H7 (cell line): ENCODE results near the gene KANSL1L. TPM values are rescaled to one million over a fixed set of nuclear protein-coding genes. Genes with fewer than 3 reads are reported as not detected.

ENCODE experiments used
- DNase-seq: peaks from one replicate; pipeline ENCODE4 v3.0.0; 2012
- H3K27me3 ChIP-seq: 2 replicates; pipeline ENCODE4 v1.6.0; 2011; ENCODE audit warnings: mild to moderate bottlenecking, low read length; ENCODE audit not compliant: control insufficient read depth, insufficient read depth
- H3K36me3 ChIP-seq: replicated peaks from 2 replicates; pipeline ENCODE4 v1.5.1; 2011; ENCODE audit warnings: low read length; ENCODE audit not compliant: control insufficient read depth, insufficient read depth
- H3K4me3 ChIP-seq: 2 replicates; pipeline ENCODE4 v1.5.1; 2011; ENCODE audit warnings: low read depth, mild to moderate bottlenecking, control low read depth, low read length, moderate library complexity; ENCODE audit not compliant: insufficient read depth
- total RNA-seq: library from RNA; depleted of rRNA; stranded (reverse); fragments of >200 nt; shearing (Covaris generic); gene quantifications from 2 replicates; pipeline ENCODE4 v1.2.3, GENCODE V29; 2014

The KANSL1L gene
- total RNA-seq, 1 experiment from 2014 or later, result 8.9 TPM

DNA sequence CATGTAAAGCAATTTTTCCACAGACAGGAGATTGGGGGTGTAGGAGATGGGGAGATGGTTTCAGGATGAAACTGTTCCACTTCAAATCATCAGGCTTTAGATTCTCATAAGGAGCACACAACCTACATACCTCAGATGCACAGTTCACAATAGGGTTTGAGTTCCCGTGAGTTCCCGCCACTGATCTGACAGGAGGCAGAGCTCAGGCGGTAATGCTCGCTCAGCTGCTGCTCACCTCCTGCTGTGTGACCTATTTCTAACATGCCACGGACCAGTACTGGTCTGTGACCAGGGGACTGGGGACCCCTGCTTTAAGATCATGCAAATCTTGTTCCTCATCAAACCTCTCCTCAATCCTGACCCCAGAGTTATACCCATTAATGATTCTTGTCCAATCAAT lies 98.7 kb downstream of the KANSL1L start:
- Histone ChIP-seq H3K4me3 (no peak overlapping the region), H3K36me3 (no peaks in the 10 kb centered on the region), H3K27me3 (no peaks in the 10 kb centered on the region)
- DNase-seq, result no peak

DNA sequence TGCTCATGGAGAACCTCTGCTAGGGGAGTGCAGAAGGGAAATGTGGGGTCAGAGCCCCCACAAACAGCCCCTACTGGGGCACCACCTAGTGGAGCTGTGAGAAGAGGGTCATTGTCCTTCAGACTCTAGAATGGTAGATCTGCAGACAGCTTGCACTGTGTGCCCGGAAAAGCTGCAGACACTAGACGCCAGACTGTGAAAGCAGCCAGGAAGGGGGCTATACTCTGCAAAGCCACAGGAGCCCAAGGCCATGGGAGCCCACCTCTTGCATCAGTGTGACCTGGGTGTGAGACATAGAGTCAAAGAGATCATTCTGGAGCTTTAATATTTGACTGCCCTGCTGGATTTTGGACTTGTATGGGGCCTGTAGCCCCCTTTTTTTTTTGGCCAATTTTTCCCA lies 107.9 kb downstream of the KANSL1L start:
- Histone ChIP-seq H3K27me3 (no peaks in the 10 kb centered on the region), H3K36me3 (no peaks in the 10 kb centered on the region), H3K4me3 (no peak overlapping the region)
- DNase-seq, result no peak

DNA sequence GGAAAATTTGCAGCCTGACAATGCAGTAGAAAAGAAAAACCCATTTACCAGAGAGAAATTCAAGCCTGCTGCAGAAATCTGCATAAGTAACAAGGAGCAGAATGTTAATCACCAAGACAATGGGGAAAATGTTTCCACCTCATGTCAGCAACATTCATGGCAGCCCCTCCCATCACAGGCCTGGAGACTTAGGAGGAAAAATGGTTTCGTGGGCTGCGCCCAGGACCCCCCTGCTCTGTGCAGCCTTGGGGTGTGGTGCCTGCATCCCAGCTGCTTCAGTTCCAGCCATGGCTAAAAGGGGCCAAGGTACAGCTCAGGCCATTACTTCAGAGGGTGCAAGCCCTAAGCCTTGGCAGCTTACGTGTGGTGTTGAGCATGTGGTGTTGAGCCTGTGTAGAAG lies 115.4 kb downstream of the KANSL1L start:
- DNase-seq, result no peak
- H3K36me3 ChIP-seq, result no peaks in the 10 kb centered on the region
- no peaks in the 10 kb centered on the region for H3K27me3 ChIP-seq
- no peak overlapping the region for H3K4me3 ChIP-seq

DNA sequence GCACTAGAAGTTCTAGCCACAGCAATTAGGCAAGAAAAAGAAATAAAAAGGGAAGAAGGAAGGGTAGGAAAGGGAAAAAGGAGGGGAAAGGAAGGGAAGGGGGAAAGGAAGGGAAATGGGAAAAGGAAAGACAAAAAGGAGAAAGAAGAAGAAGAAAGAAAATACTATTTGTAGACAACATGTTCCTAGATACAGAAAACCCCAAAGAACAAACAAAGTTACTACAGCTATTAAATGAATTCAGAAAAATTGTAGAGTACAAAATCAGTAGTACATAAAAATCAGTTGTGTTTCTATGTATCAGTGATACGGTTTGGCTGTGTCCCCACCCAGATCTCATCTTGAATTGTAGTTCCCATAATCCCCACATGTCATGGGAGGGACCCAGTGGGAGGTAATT lies 116.5 kb downstream of the KANSL1L start:
- Histone ChIP-seq H3K4me3 (no peak overlapping the region), H3K27me3 (no peaks in the 10 kb centered on the region), H3K36me3 (no peaks in the 10 kb centered on the region)
- DNase-seq, result no peak

DNA sequence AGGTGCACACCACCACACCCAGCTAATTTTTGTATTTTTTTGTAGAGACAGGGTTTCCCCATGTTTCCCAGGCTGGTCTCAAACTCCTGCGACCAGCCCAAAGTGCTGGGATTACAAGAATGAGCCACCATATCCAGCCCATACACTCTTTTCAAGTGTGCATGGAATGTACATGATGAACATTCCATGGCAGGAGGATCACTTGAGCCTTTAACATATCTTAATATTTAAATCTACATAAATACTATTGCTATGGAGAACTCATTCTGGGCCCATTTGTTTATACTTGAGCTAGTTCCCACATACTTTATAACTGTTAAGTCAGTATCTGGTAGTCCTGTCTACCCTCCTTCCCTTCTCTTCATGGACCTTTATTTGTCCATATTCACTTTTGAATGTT lies 120.3 kb downstream of the KANSL1L start:
- Histone ChIP-seq H3K4me3 (no peak overlapping the region), H3K27me3 (no peaks in the 10 kb centered on the region), H3K36me3 (no peaks in the 10 kb centered on the region)
- DNase-seq, result no peak

DNA sequence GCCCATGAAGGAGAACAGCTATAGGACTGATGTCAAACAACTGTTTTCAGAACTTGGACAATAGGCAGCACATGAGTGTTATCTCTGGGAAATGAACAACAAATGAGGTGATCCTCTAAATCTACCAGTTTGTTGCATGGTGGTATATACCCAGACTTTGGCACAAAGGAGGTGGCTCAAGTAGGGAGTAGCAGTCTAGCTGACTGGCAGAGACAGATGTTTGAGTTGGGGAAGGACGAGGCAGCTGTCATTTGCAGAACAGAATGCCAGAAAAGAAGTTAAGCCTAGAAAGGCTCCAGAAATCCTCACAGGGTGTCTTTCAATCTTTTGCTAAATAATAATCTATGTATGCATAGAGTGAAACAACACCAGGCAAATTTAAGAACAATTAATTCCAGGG lies 121.4 kb downstream of the KANSL1L start:
- Histone ChIP-seq H3K4me3 (no peak overlapping the region), H3K27me3 (no peaks in the 10 kb centered on the region), H3K36me3 (no peaks in the 10 kb centered on the region)
- no peak for DNase-seq

DNA sequence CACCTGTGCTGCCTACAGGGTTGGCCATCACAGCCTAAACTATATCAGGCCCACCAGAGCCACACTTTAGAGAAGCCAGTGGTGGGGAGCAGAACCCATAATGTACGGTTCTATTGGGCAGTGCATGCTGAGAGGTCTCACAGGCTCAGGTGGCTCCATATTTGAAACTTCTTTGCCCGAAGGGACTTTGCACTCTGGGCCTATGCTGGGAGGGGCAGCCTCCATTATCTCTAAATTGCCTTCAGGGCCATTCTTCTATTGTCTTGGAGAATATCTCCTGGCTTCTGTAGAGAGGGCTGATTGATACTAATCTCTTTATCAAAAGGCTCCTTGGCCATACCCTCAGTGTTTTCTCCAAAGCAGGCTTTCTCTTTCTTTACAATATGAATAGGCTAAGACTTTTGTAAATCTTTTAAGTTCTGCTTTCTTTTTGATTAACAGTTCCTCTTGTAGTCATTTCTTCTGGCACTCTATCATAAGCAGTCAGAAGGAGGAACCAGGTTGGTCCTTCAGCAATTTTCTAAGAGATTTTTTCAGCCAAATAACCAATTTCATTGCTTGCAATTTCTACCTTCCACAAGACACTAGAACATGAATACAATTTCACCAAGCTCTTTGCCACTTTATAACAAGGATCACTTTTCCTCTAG lies 124.2 kb downstream of the KANSL1L start:
- Histone ChIP-seq H3K4me3 (no peak overlapping the region), H3K36me3 (no peaks in the 10 kb centered on the region), H3K27me3 (no peaks in the 10 kb centered on the region)
- no peak for DNase-seq

DNA sequence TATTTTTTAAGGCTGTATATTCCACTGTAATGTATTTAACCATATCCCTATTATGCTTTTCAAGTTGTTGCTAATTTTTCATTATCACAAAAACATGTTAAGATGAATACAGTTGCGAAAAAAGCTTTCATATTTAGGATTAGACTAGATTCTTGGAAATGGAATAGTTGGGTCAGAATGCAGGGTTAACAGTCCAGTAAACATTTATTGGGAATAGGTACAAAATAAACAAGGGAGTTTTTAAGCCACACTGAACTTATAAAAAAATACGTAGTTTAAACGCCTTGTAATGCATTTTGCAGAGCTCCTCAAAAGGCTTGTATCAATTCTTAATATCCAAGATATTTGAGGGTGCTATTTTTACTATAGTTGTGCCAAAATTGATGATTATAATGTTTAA lies 133.1 kb downstream of the KANSL1L start:
- Histone ChIP-seq H3K36me3 (no peaks in the 10 kb centered on the region), H3K4me3 (no peak overlapping the region), H3K27me3 (no peaks in the 10 kb centered on the region)
- DNase-seq, result no peak

DNA sequence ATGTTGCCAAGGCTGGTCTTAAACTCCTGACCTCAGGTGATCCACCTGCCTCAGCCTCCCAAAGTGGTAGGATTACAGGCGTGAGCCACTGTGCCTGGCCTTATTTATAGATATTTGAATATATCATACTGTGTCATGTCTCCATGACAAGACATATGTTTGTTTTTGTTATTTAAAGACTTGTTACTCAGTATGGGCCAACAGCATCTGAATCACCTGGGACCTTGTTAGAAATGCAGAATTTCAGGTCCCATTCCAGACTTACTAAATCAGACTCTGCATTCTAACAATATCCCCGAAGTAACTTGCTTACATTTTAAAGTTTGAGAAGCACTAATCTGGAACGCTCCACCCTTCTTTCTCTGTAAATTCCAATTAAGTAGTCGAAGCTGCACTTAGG lies 135.5 kb downstream of the KANSL1L start:
- no peak for DNase-seq
- H3K4me3 ChIP-seq, result no peak overlapping the region
- no peaks in the 10 kb centered on the region for H3K27me3 ChIP-seq
- no peaks in the 10 kb centered on the region for H3K36me3 ChIP-seq

DNA sequence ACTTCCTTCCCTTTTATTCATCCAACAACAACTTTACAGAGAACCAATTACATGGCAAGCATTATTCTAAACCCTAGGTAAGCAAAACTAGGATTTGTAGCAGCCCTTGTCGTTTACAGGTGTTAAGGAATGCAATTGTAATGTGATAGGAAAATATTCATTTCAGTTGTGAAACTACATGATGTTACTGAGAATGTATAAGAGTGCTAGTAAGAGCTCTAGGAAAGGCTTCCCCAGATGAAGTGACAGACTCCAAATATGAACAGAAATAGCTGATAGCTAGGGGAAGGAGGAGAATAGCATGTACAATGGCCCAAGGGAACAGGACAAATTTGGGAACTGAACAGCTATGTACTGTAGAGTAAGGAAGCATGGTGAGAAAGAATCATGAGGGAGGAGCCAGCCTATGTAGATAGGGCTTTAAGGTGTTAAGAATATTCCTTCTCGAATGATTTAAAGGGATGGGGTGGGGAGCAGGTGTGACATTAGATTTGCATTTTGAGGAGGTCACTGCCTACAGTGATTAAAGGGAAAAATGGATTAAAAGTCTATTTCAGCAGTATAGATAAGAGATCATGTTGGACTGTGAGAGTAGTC lies 137.0 kb downstream of the KANSL1L start:
- Histone ChIP-seq H3K4me3 (no peak overlapping the region), H3K36me3 (no peaks in the 10 kb centered on the region), H3K27me3 (no peaks in the 10 kb centered on the region)
- DNase-seq, result no peak

DNA sequence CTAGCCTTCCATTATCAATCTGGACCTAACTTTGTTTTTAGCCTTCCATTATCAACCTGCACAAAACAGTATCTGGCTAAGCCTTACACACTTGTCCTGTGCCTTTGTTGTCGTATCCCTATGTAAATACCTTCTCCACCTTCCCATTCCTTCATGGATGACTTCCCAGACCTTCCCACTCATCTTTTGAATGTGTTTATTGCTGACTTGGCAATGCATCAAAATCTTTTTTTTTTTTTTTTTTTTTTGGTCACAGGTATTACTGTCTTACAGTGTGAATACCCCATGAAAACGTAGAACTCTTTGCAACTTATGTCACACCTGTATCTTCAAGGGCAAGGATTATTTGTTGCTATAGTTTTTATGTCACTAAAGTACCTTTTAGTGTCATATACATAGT lies 143.0 kb downstream of the KANSL1L start:
- H3K4me3 ChIP-seq, result no peak overlapping the region
- H3K36me3 ChIP-seq, result 0 out of 2 replicates have a peak, but pooled peaks cover 2% of the 10 kb centered on the region
- H3K27me3 ChIP-seq, result no peaks in the 10 kb centered on the region
- DNase-seq, result no peak

DNA sequence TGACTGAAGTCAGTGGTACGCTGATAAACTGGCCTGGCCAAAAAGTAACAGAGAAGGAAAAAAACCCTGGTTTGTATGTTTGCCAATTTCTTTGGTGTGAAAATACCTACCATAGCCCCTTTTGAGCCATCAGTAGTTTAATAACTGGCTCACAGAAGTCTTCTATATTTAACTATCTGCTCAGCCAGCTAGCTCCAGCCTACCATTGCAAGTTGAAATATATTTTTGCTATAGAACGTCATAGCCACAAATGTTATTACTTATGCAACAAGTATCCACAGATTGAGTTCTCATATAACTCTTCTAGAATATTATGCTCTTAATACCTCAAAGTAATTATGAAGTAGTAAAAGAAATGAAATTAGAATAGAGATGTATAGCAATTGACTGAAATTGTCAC lies 143.6 kb downstream of the KANSL1L start:
- Histone ChIP-seq H3K4me3 (no peak overlapping the region), H3K27me3 (no peaks in the 10 kb centered on the region), H3K36me3 (peaks cover 3% of the 10 kb centered on the region; the same call in 1 of the 2 replicates)
- DNase-seq, result no peak

DNA sequence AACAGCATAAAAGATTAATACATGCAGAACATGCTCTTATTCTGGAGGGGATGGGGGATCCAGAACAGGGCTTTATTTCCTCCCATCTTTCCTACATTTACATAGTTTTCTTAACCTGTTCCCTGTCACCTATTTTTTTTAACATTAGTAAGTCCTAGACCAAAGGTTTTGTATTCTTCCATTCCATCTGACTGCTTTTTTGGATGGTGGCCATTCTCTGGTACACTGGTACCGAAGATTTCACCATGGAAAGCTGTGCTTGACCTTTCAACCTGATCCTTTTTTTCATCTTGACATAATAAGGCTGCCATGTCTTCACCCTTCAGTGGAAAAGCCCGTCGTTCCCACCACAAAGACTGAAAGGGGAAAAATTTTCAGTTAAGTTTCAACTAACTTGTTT lies 148.4 kb downstream of the KANSL1L start:
- no peak overlapping the region for H3K4me3 ChIP-seq
- H3K27me3 ChIP-seq, result no peaks in the 10 kb centered on the region
- DNase-seq, result no peak
- peaks cover 11% of the 10 kb centered on the region for H3K36me3 ChIP-seq

DNA sequence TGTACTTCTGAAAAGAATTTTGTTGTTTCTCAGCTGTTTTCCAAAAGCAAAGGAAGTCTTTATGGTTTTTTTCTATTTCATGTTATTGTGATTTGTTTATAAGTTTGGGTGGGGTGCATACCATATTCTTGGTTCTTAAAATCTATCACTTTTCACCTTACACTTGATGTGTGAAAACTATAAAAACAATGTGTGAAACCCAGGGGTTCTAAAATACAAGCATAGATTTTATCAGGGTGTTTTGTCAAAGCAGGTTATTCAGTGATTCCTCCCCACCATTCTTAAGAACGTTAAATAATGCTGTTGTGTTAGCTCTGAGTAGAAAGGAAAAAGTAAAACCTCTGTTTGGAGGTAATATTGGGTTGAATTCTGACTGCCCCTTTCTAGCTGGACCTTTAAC lies 151.1 kb downstream of the KANSL1L start:
- H3K4me3 ChIP-seq, result no peak overlapping the region
- H3K36me3 ChIP-seq, result peaks cover 24% of the 10 kb centered on the region
- no peak for DNase-seq
- H3K27me3 ChIP-seq, result no peaks in the 10 kb centered on the region

DNA sequence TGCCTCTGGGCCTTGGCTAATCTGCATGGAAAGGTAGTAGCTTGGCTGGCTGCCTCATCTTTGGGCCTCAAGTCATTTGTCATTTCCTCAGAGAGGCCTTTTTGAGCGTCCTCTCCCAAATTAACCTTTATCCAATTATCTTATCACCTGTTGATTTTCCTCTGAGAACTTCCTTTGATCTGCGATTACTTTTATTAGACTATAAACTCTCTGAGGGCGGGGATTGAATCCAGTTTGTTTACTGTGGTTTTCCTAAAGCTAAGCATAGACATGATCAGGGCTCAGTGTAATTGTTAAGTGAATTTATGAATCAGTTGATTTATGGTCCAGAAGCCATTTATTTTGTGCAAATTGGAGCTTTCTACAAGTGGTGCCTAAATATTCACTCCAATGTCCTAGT lies 161.3 kb downstream of the KANSL1L start:
- Histone ChIP-seq H3K27me3 (no peaks in the 10 kb centered on the region), H3K36me3 (peaks cover 6% of the 10 kb centered on the region), H3K4me3 (no peak overlapping the region)
- no peak for DNase-seq

DNA sequence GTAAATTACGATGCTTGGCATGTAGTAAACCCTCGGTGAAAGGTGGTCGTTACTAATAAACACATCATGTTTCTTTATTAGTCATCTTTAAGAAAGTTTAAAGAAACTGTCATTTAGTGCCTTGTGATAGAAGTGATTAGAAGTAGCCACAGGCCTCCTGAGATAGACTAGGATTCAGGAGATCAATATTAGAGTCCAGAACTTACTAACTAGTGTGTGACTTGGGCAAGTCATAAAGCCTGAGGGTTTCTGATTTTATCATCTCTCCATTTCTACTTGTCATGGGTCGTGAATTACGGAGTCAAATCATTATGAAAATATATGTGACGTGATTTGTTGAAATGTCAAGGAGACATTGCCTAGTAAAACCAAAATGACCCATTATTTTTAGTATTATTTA lies 162.1 kb downstream of the KANSL1L start:
- DNase-seq, result no peak
- Histone ChIP-seq H3K36me3 (peaks cover 6% of the 10 kb centered on the region), H3K27me3 (no peaks in the 10 kb centered on the region), H3K4me3 (no peak overlapping the region)
